Measurements from ENCODE around the gene PTPRM. TPM values are rescaled to one million over a fixed set of nuclear protein-coding genes. Genes with fewer than 3 reads are reported as not detected.

The PTPRM gene
- total and polyA plus RNA-seq, 7 donors = 3.9 to 151 (median 62.8) TPM

DNA sequence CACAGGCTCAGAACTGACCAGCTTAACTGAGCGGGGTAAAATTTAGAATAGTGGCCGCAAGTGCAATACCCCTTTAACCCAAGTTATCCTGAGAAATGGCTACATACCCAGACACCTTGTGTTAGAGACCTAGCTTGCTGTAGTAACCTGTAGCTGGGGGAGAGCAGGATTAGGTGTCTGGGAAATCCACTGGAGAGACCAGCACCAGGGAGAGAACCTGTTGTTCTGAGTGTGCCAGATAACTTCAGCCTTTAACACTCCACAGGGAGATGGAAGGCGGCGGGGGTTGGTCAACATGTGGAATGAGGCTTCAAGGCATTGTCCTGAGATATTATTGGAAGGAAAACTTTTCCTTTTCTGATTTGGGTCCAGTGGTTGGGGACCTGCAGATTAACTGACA, 356.0 kb downstream of the PTPRM start:
- Histone ChIP-seq H3K27me3 (no peaks in the 10 kb centered on the region), H3K4me3 (no peak overlapping the region), H3K9me3 (no peaks in the 10 kb centered on the region), H3K4me1 (peaks cover 0 to 49% (median 23%) of the 10 kb centered on the region in 4 donors), H3K27ac (peak overlapping the region in 2 of 4 donors; percentile 27 to 28), H3K36me3 (no peaks in the 10 kb centered on the region)
- WGBS, 2 donors = 94 to 97% methylated on average over 4 of the region's 4 CpGs
- intact Hi-C loops (cut with DNase I) = no loop called here
- DNase-seq = no peak
- TF ChIP-seq EP300 (IDR thresholded peaks at IDR 0.05) = no peak
- TF ChIP-seq, protein P1, sequence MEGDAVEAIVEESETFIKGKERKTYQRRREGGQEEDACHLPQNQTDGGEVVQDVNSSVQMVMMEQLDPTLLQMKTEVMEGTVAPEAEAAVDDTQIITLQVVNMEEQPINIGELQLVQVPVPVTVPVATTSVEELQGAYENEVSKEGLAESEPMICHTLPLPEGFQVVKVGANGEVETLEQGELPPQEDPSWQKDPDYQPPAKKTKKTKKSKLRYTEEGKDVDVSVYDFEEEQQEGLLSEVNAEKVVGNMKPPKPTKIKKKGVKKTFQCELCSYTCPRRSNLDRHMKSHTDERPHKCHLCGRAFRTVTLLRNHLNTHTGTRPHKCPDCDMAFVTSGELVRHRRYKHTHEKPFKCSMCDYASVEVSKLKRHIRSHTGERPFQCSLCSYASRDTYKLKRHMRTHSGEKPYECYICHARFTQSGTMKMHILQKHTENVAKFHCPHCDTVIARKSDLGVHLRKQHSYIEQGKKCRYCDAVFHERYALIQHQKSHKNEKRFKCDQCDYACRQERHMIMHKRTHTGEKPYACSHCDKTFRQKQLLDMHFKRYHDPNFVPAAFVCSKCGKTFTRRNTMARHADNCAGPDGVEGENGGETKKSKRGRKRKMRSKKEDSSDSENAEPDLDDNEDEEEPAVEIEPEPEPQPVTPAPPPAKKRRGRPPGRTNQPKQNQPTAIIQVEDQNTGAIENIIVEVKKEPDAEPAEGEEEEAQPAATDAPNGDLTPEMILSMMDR (IDR thresholded peaks at IDR 0.05) = no peak
- TF ChIP-seq POLR2A (IDR thresholded peaks at IDR 0.05) = no peak
- no peak for TF ChIP-seq POLR2AphosphoS5 (IDR thresholded peaks at IDR 0.05)

DNA sequence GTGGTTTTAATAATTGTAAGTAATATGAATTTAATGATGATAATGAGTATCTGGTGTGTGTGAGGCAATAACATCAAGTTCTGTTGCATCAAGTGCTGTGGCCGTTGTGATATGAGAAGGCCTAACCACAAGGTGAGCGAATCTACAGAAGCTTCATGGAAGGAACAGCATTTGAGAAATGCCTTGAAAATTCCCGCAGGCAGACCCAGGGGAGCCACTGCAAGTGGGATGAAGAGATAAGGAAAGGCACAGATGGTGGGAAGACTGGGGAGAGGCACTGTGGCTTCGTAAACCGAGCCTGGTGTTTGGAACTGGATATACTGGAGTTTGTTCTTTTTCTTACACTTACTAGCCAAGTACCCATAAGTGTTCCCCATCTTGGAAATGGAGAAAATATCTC, 357.5 kb downstream of the PTPRM start:
- WGBS, 2 donors = 76 to 91% methylated on average over 5 of the region's 5 CpGs
- intact Hi-C loops (cut with DNase I) = no loop called here

DNA sequence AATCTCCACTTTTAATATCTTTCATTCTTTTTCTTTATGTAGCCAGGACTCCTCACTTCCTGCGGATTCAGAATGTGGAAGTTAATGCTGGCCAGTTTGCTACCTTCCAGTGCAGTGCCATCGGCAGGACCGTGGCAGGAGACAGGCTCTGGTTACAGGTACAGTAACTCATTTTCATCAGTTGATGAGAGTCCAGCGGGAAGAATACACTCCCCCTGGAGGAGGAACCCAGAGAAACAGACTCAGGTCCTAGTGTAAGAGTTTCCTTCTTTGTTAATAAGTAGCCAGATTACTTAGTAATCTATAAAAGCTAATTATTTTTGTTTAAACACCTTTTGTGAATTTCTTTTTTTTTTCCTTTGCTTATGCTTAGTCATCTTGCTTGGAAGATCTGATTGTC, 359.4 kb downstream of the PTPRM start:
- peaks cover 0 to 49% (median 21%) of the 10 kb centered on the region in 4 donors for H3K4me1 ChIP-seq
- no peaks in the 10 kb centered on the region for H3K36me3 ChIP-seq
- intact Hi-C loops (cut with DNase I) = no loop called here
- WGBS, 2 donors = 33 to 64% methylated on average over 4 of the region's 4 CpGs
- peak overlapping the region in 1 of 4 donors; percentile 24 for H3K27ac ChIP-seq
- DNase-seq = no peak
- no peak for TF ChIP-seq POLR2AphosphoS5 (IDR thresholded peaks at IDR 0.05)
- TF ChIP-seq, protein P1 (IDR thresholded peaks at IDR 0.05) = no peak
- TF ChIP-seq POLR2A (IDR thresholded peaks at IDR 0.05) = no peak
- no peak for TF ChIP-seq EP300 (IDR thresholded peaks at IDR 0.05)
- H3K4me3 ChIP-seq = no peak overlapping the region
- H3K27me3 ChIP-seq = no peaks in the 10 kb centered on the region
- no peaks in the 10 kb centered on the region for H3K9me3 ChIP-seq

More for the DNA sequence above, 357.5 kb downstream of the PTPRM start:
- Histone ChIP-seq H3K9me3 (no peaks in the 10 kb centered on the region), H3K4me1 (peaks cover 0 to 49% (median 21%) of the 10 kb centered on the region in 4 donors), H3K36me3 (no peaks in the 10 kb centered on the region), H3K4me3 (no peak overlapping the region), H3K27ac (no peak overlapping the region), H3K27me3 (no peaks in the 10 kb centered on the region)
- TF ChIP-seq EP300 (IDR thresholded peaks at IDR 0.05) (no peak), POLR2A (IDR thresholded peaks at IDR 0.05) (no peak), POLR2AphosphoS5 (IDR thresholded peaks at IDR 0.05) (no peak)
- TF ChIP-seq, protein P1 (IDR thresholded peaks at IDR 0.05) = no peak
- no peak for DNase-seq

DNA sequence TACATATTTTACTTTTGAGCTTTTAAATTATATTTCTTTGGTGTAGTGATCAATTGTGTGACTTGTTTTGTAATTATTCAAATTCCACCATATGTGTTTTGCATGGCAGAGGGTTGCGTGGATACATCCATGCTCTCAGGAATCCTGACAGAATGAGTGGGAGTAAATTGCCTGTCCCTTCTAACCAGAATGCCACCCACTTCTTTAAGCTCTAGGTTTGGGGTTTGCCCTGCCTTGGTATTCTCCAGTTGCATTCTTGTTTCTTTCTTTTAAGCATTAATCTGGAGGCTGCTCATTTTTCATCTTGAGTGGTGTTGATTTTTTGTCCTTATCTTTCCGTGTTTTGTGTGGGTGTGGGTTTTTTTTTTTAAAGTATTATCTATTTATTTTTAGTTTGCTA, 360.0 kb downstream of the PTPRM start:
- Histone ChIP-seq H3K4me3 (no peak overlapping the region), H3K4me1 (peaks cover 0 to 44% (median 16%) of the 10 kb centered on the region in 4 donors), H3K9me3 (no peaks in the 10 kb centered on the region), H3K27me3 (no peaks in the 10 kb centered on the region), H3K36me3 (no peaks in the 10 kb centered on the region), H3K27ac (no peak overlapping the region)
- DNase-seq = no peak
- TF ChIP-seq EP300 (IDR thresholded peaks at IDR 0.05) (no peak), POLR2AphosphoS5 (IDR thresholded peaks at IDR 0.05) (no peak), POLR2A (IDR thresholded peaks at IDR 0.05) (no peak)
- TF ChIP-seq, protein P1 (IDR thresholded peaks at IDR 0.05) = no peak
- WGBS, 2 donors = 51 to 76% methylated on average over 2 of the region's 2 CpGs
- intact Hi-C loops (cut with DNase I) = no loop called here

DNA sequence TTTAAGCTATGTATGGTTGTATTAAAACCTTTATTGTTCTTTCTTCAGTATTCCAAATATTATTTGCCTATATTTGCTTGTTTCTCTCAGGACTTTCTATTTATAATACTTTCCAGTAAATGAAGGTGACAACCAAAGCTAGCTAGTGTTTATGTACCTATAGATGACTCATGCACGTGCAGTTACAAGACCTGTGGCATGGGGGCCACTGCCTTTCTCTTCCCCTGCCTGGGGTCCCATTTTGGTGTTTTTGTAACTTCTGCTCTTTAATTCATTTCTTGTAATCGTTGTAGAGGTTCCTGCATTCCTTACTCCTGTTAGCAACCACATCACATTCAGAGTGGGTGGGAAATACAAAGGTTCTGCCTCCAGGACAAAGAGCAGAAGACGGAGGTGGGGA, 364.6 kb downstream of the PTPRM start:
- intact Hi-C loops (cut with DNase I) = no loop called here
- no peak overlapping the region for H3K27ac ChIP-seq
- 64 to 79% methylated on average over 3 of the region's 3 CpGs for WGBS, 2 donors
- peaks cover 0 to 5% (median 1%) of the 10 kb centered on the region in 4 donors for H3K4me1 ChIP-seq
- no peaks in the 10 kb centered on the region for H3K36me3 ChIP-seq
- no peak overlapping the region for H3K4me3 ChIP-seq
- H3K9me3 ChIP-seq = no peaks in the 10 kb centered on the region
- no peak for DNase-seq
- TF ChIP-seq POLR2AphosphoS5 (IDR thresholded peaks at IDR 0.05) (no peak), POLR2A (IDR thresholded peaks at IDR 0.05) (no peak), EP300 (IDR thresholded peaks at IDR 0.05) (no peak)
- TF ChIP-seq, protein P1 (IDR thresholded peaks at IDR 0.05) = no peak
- no peaks in the 10 kb centered on the region for H3K27me3 ChIP-seq

Data from sigmoid colon (tissue), 7 donors.